ENCODE data around the gene STEEP1. TPM values are rescaled to one million over a fixed set of nuclear protein-coding genes. Genes with fewer than 3 reads are reported as not detected.

Gene STEEP1
- total and polyA plus RNA-seq, 2 of the 13 experiments (the other 11 are each of a cell fraction or from before 2014, with no cell fraction given) = 7.7 to 23.1 TPM

DNA sequence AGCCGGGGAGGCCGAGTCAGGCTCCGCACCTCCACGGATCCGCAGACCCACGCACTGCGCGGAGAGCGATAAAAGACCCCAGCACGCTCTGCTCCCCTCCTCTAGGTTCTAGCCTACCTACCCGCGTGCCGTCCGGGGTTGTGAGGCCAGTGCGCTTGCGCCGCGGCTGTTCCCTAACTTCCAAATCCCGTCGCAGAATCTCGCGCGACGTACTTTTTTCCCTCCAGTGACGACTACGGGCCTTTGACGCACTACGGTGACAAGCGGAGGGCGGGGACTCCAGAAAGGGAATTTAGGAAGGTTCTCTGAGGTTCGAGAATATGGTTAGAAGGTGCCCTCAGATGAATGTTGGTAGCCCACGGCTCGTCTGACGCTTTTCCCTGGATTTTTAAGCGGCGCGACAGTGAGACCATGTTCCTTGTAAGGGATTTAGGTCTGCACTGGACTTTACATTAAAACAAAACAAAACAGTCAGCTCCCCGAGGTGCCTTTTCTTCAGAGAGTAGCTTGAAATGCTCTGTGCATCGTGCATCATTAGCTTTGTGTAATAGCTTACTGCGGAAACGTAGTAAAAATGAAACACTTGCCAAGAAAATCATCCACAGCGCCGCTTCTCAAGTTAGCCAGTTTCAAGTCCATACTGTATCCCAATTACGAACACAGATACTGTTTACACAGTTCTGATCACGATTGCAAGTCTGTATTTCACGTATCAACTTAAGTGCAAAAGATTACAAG, 41.2 kb upstream of the STEEP1 start, which contains the start of gene NKRF (continued):
- TF ChIP-seq ZNF142 (CRISPR knock-in tag; IDR thresholded peaks at IDR 0.05) = no peak
- TF ChIP-seq, protein P1, sequence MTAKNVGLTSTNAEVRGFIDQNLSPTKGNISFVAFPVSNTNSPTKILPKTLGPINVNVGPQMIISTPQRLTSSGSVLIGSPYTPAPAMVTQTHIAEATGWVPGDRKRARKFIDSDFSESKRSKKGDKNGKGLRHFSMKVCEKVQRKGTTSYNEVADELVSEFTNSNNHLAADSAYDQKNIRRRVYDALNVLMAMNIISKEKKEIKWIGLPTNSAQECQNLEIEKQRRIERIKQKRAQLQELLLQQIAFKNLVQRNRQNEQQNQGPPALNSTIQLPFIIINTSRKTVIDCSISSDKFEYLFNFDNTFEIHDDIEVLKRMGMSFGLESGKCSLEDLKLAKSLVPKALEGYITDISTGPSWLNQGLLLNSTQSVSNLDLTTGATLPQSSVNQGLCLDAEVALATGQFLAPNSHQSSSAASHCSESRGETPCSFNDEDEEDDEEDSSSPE (CRISPR knock-in tag; IDR thresholded peaks at IDR 0.05) = peak; percentile 68; the same call in 1 of the 2 replicates
- no peak for TF ChIP-seq MEIS1 (CRISPR knock-in tag; IDR thresholded peaks at IDR 0.05; ENCODE audit: borderline replicate concordance)
- TF ChIP-seq HDAC2 (CRISPR knock-in tag; IDR thresholded peaks at IDR 0.05) = no peak
- no peak for TF ChIP-seq ZNF883 (CRISPR knock-in tag; IDR thresholded peaks at IDR 0.05; ENCODE audit: not compliant biosample characterization)
- no peak for TF ChIP-seq PLRG1 (conservative IDR thresholded peaks at IDR 0.05)
- TF ChIP-seq TBX2 (CRISPR knock-in tag; IDR thresholded peaks at IDR 0.05; ENCODE audit: borderline replicate concordance) = peak; percentile 29; the same call in 1 of the 2 replicates
- TF ChIP-seq, protein P2, sequence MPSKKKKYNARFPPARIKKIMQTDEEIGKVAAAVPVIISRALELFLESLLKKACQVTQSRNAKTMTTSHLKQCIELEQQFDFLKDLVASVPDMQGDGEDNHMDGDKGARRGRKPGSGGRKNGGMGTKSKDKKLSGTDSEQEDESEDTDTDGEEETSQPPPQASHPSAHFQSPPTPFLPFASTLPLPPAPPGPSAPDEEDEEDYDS (CRISPR knock-in tag; IDR thresholded peaks at IDR 0.05) = peak; percentile 86
- TF ChIP-seq ATF1 (CRISPR knock-in tag; IDR thresholded peaks at IDR 0.05) = peak; percentile 69; the same call in 1 of the 2 replicates
- no peak for TF ChIP-seq TCF7L2 (IDR thresholded peaks at IDR 0.05; ENCODE audit: low read depth, low read length)
- no peak for TF ChIP-seq SOX5 (CRISPR knock-in tag; IDR thresholded peaks at IDR 0.05; ENCODE audit: borderline replicate concordance)
- TF ChIP-seq ZNF687 (CRISPR knock-in tag; IDR thresholded peaks at IDR 0.05) = peak; percentile 75
- peak; percentile 50; the same call in 1 of the 2 replicates for TF ChIP-seq SPEN (CRISPR knock-in tag; IDR thresholded peaks at IDR 0.05; ENCODE audit: low read depth)
- TF ChIP-seq ZNF503 (CRISPR knock-in tag; IDR thresholded peaks at IDR 0.05) = no peak
- TF ChIP-seq ZSCAN20 (CRISPR knock-in tag; IDR thresholded peaks at IDR 0.05; ENCODE audit: borderline replicate concordance) = no peak

All from HepG2 (cell line).